Gastroesophageal sphincter (tissue), 4 donors: Measurements from ENCODE around the gene EHD1. TPM values are rescaled to one million over a fixed set of nuclear protein-coding genes. Genes with fewer than 3 reads are reported as not detected.

Experiments
- ATAC-seq: fragments of 150-250 bp; one replicate; pipeline ENCODE4 v1.9.1; 2016; ENCODE audit warnings: mild to moderate bottlenecking, moderate library complexity
- H3K27ac ChIP-seq, 4 donors: fragments of 200-600 bp; sonication (generic) in 3 of 4; 1 replicate in 3 of 4; 2 replicates in 1 of 4; pipeline ENCODE4 v1.5.1; 2016 to 2019
- H3K27me3 ChIP-seq: fragments of 200-600 bp; sonication (generic); one replicate; pipeline ENCODE4 v1.5.1; 2019
- H3K36me3 ChIP-seq, 2 donors: fragments of 200-600 bp; sonication (generic); one replicate each; pipeline ENCODE4 v1.5.1; 2019; ENCODE audit warnings: control low read depth in 1 of 2
- H3K4me1 ChIP-seq, 3 donors: fragments of 200-600 bp; sonication (generic); 1 replicate in 2 of 3; 2 replicates in 1 of 3; pipeline ENCODE4 v1.5.1; 2016 to 2019; ENCODE audit warnings: control low read depth in 2 of 3
- H3K4me3 ChIP-seq, 2 donors: fragments of 200-600 bp; sonication (generic); one replicate each; pipeline ENCODE4 v1.5.1; 2019; ENCODE audit warnings: mild to moderate bottlenecking in 1 of 2, moderate library complexity in 1 of 2
- H3K9me3 ChIP-seq, 3 donors: fragments of 200-600 bp; sonication (generic); one replicate each; pipeline ENCODE4 v1.5.1; 2017 to 2019; ENCODE audit warnings: control low read depth in 2 of 3
- CTCF ChIP-seq, 4 experiments: fragments of 200-600 bp in 2 of 4; fragments of 450-650 bp in 2 of 4; sonication (generic) in 1 of 4; IDR thresholded peaks; one replicate each; pipeline ENCODE4 v1.5.1; 2017 to 2019; ENCODE audit warnings: antibody characterized with exemption in 4 of 4, mild to moderate bottlenecking in 2 of 4, moderate library complexity in 2 of 4
- EP300 ChIP-seq: sonication (generic); formaldehyde crosslinking; IDR thresholded peaks from one replicate; pipeline ENCODE4 v1.6.1; 2017; ENCODE audit warnings: antibody characterized with exemption, mild to moderate bottlenecking
- POLR2A ChIP-seq, 2 donors: fragments of 450-650 bp; IDR thresholded peaks; one replicate each; pipeline ENCODE4 v1.6.1; 2017; ENCODE audit warnings: antibody characterized with exemption in 2 of 2, mild to moderate bottlenecking in 2 of 2, moderate library complexity in 1 of 2
- POLR2AphosphoS5 ChIP-seq: sonication (generic); formaldehyde crosslinking; IDR thresholded peaks from one replicate; pipeline ENCODE4 v1.6.1; 2017; ENCODE audit warnings: antibody characterized with exemption
- WGBS, 2 donors: methylation state at CpG; one replicate each; pipeline ENCODE4 v1.1.5; 2018; ENCODE audit warnings: low coverage in 1 of 2; 5-methylcytosine and 5-hydroxymethylcytosine counted together
- total RNA-seq, 4 donors: library from RNA; depleted of rRNA; stranded (reverse); fragments of >200 nt; gene quantifications; one replicate each; pipeline ENCODE4 v1.1.0, GENCODE V29; 2016

EHD1 gene
- total RNA-seq, 4 donors from 2014 or later = 92.1 to 188 (median 101) TPM

- no peaks in the 10 kb centered on the region for H3K9me3 ChIP-seq
- 100% methylated on average over 1 of the region's 9 CpGs; no CpG with 5 or more reads in 1 of the 2 donors for WGBS, 2 donors
- peaks cover 0 to 45% of the 10 kb centered on the region in 2 donors for H3K36me3 ChIP-seq
- H3K4me1 ChIP-seq = peaks cover 0 to 58% (median 32%) of the 10 kb centered on the region in 3 donors
- H3K4me3 ChIP-seq = no peak overlapping the region
- H3K27me3 ChIP-seq = no peaks in the 10 kb centered on the region
- no peak overlapping the region for H3K27ac ChIP-seq
- TF ChIP-seq POLR2A (IDR thresholded peaks at IDR 0.05) (no peak), POLR2AphosphoS5 (no peak), CTCF (IDR thresholded peaks at IDR 0.05) (no peak), EP300 (no peak)
- ATAC-seq = no peak
Observed at GRCh38 chr11:64805481-64805880, 72.9 kb downstream of the EHD1 start.

GRCh38 chr11:64804346-64805210, 73.8 kb downstream of the EHD1 start:
- no peaks in the 10 kb centered on the region for H3K9me3 ChIP-seq
- H3K27ac ChIP-seq = peak overlapping the region in 3 of 4 donors; percentile 92 to 95 (median 92)
- no peak for TF ChIP-seq EP300
- TF ChIP-seq CTCF (IDR thresholded peaks at IDR 0.05) = no peak
- TF ChIP-seq POLR2AphosphoS5 = no peak
- no peak for TF ChIP-seq POLR2A (IDR thresholded peaks at IDR 0.05)
- WGBS, 2 donors = 100% methylated on average over 4 of the region's 41 CpGs; no CpG with 5 or more reads in 1 of the 2 donors
- H3K4me3 ChIP-seq = peak overlapping the region in 1 of 2 donors; percentile 73
- no peak for ATAC-seq
- H3K27me3 ChIP-seq = no peaks in the 10 kb centered on the region
- H3K36me3 ChIP-seq = peaks cover 0 to 54% of the 10 kb centered on the region in 2 donors
- H3K4me1 ChIP-seq = peaks cover 0 to 53% (median 28%) of the 10 kb centered on the region in 3 donors

- H3K4me3 ChIP-seq = peak overlapping the region; percentile 67 to 73
- no peak for TF ChIP-seq CTCF (IDR thresholded peaks at IDR 0.05)
- no peak for TF ChIP-seq POLR2A (IDR thresholded peaks at IDR 0.05)
- no peak for TF ChIP-seq POLR2AphosphoS5
- no peak for TF ChIP-seq EP300
- H3K9me3 ChIP-seq = no peaks in the 10 kb centered on the region
- H3K4me1 ChIP-seq = peaks cover 0 to 46% (median 22%) of the 10 kb centered on the region in 3 donors
- 15 to 61% methylated on average over 5 to 7 of the region's 15 CpGs for WGBS, 2 donors
- H3K27me3 ChIP-seq = no peaks in the 10 kb centered on the region
- ATAC-seq = peak; percentile 17
- H3K27ac ChIP-seq = peak overlapping the region; percentile 84 to 95 (median 92)
- H3K36me3 ChIP-seq = peaks cover 0 to 61% of the 10 kb centered on the region in 2 donors
Observed at GRCh38 chr11:64803846-64804345, 74.5 kb downstream of the EHD1 start.

GRCh38 chr11:64803158-64803845, 75.1 kb downstream of the EHD1 start, which contains the start of gene MAP4K2:
Gene MAP4K2, minus strand, starts transcription at chr11:64803214. Its CDS starts 65 bp downstream, at chr11:64803149.
- ATAC-seq = peak; percentile 92
- 0% methylated on average over 10 to 13 of the region's 58 CpGs for WGBS, 2 donors
- peak within 1 kb of the TSS; percentile 67 to 73 for H3K4me3 ChIP-seq

More at GRCh38 chr11:64803158-64803845, 75.1 kb downstream of the EHD1 start, which contains the start of gene MAP4K2:
- peak in 2 of 4 experiments; percentile 39 to 41 for TF ChIP-seq CTCF (IDR thresholded peaks at IDR 0.05)
- TF ChIP-seq EP300 = no peak
- TF ChIP-seq POLR2A (IDR thresholded peaks at IDR 0.05) = no peak
- Histone ChIP-seq H3K4me1 (peaks cover 0 to 40% (median 22%) of the 10 kb centered on the region in 3 donors), H3K27me3 (no peaks in the 10 kb centered on the region), H3K9me3 (no peaks in the 10 kb centered on the region), H3K27ac (peak within 1 kb of the TSS; percentile 84 to 95 (median 92)), H3K36me3 (peaks cover 0 to 67% of the 10 kb centered on the region in 2 donors)
